HepG2 (cell line): ENCODE results near the gene TEAD4. TPM values are rescaled to one million over a fixed set of nuclear protein-coding genes. Genes with fewer than 3 reads are reported as not detected.

ENCODE experiments used
- HINFP ChIP-seq: sonication (generic); formaldehyde crosslinking; IDR thresholded peaks from 2 replicates; pipeline ENCODE4 v1.4.0; 2020; ENCODE audit warnings: low read depth, mild to moderate bottlenecking, missing genetic modification reagents
- MED1 ChIP-seq: sonication (generic); formaldehyde crosslinking; IDR thresholded peaks from 2 replicates; pipeline ENCODE4 v1.4.0; 2020; ENCODE audit warnings: missing genetic modification reagents
- PCBP1 ChIP-seq: fragments of 200-400 bp; formaldehyde crosslinking; IDR thresholded peaks from 2 replicates; pipeline ENCODE4 v1.6.1; 2017; ENCODE audit warnings: mild to moderate bottlenecking, low read depth, low read length, borderline replicate concordance
- REXO4 ChIP-seq: sonication (generic); formaldehyde crosslinking; IDR thresholded peaks from 2 replicates; pipeline ENCODE4 v1.8.0; 2022; ENCODE audit warnings: missing genetic modification reagents, mild to moderate bottlenecking, borderline replicate concordance
- ZNF496 ChIP-seq: sonication (generic); formaldehyde crosslinking; IDR thresholded peaks from 2 replicates; pipeline ENCODE4 v1.8.1; 2023; ENCODE audit warnings: mild to moderate bottlenecking, moderate library complexity, missing genetic modification reagents; ENCODE audit not compliant: insufficient replicate concordance
- ZNF687 ChIP-seq: sonication (generic); formaldehyde crosslinking; IDR thresholded peaks from 2 replicates; pipeline ENCODE4 v1.5.1; 2020; ENCODE audit warnings: mild to moderate bottlenecking, missing genetic modification reagents, moderate library complexity
- polyA plus RNA-seq, 8 experiments: library from polyadenylated mRNA; depleted of rRNA in 3 of 8; stranded (reverse) in 7 of 8; unstranded in 1 of 8; fragments of >200 nt; fragmentation: Illumina TruSeq in 4 of 8; extraction: Trizol in 4 of 8; gene quantifications; 2 replicates each; pipeline versions ENCODE4 v1.2.1 to v1.2.3, GENCODE V29; 2011 to 2016; ENCODE audit warnings: low read depth in 4 of 8, missing spikeins in 1 of 8, mixed read lengths in 1 of 8; ENCODE audit not compliant: insufficient read depth in 1 of 8
- total RNA-seq, 5 experiments: library from RNA; depleted of rRNA; stranded (reverse); fragments of >200 nt; fragmentation: Illumina TruSeq; extraction: Trizol; gene quantifications; 2 replicates each; pipeline ENCODE4 v1.2.3, GENCODE V29; 2016; ENCODE audit warnings: low read depth in 1 of 5

The TEAD4 gene
- total and polyA plus RNA-seq, 2 of the 13 experiments (the other 11 are each of a cell fraction or from before 2014, with no cell fraction given), result 45.0 to 69.4 TPM

- TF ChIP-seq ZNF687 (CRISPR knock-in tag) (no peak), MED1 (CRISPR knock-in tag) (no peak), HINFP (no peak), PCBP1 (no peak), ZNF496 (no peak), REXO4 (CRISPR knock-in tag) (no peak)
These were observed 80.9 kb downstream of the TEAD4 start (continued) for GRCh38 chr12:3040026-3040656.
